Measurements from ENCODE around the gene PHLPP1. TPM values are rescaled to one million over a fixed set of nuclear protein-coding genes. Genes with fewer than 3 reads are reported as not detected.

PHLPP1 gene
- total RNA-seq, 3 donors from 2014 or later = 9.8 to 19.9 (median 15.4) TPM

GRCh38 chr18:62828091-62828640 is 112.8 kb downstream of the PHLPP1 start:
- intact Hi-C loops (cut with DNase I; ENCODE audit: low total_unique reads) = no loop called here
- no peaks in the 10 kb centered on the region for H3K36me3 ChIP-seq
- DNase-seq (ENCODE audit: low spot score in 2 of 2) = no peak
- no peak overlapping the region for H3K4me3 ChIP-seq
- H3K27me3 ChIP-seq = no peaks in the 10 kb centered on the region
- H3K27ac ChIP-seq = no peak overlapping the region
- TF ChIP-seq POLR2A (IDR thresholded peaks at IDR 0.05) = no peak
- TF ChIP-seq, protein P1, sequence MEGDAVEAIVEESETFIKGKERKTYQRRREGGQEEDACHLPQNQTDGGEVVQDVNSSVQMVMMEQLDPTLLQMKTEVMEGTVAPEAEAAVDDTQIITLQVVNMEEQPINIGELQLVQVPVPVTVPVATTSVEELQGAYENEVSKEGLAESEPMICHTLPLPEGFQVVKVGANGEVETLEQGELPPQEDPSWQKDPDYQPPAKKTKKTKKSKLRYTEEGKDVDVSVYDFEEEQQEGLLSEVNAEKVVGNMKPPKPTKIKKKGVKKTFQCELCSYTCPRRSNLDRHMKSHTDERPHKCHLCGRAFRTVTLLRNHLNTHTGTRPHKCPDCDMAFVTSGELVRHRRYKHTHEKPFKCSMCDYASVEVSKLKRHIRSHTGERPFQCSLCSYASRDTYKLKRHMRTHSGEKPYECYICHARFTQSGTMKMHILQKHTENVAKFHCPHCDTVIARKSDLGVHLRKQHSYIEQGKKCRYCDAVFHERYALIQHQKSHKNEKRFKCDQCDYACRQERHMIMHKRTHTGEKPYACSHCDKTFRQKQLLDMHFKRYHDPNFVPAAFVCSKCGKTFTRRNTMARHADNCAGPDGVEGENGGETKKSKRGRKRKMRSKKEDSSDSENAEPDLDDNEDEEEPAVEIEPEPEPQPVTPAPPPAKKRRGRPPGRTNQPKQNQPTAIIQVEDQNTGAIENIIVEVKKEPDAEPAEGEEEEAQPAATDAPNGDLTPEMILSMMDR (IDR thresholded peaks at IDR 0.05) = no peak
- no peak for TF ChIP-seq POLR2AphosphoS5 (IDR thresholded peaks at IDR 0.05)
- H3K4me1 ChIP-seq = peaks cover 0 to 5% of the 10 kb centered on the region in 2 donors
- no peaks in the 10 kb centered on the region for H3K9me3 ChIP-seq

- Histone ChIP-seq H3K9me3 (no peaks in the 10 kb centered on the region), H3K27me3 (no peaks in the 10 kb centered on the region), H3K4me1 (peaks cover 0 to 5% of the 10 kb centered on the region in 2 donors), H3K27ac (no peak overlapping the region), H3K4me3 (no peak overlapping the region), H3K36me3 (no peaks in the 10 kb centered on the region)
- DNase-seq (ENCODE audit: low spot score in 2 of 2) = no peak
- intact Hi-C loops (cut with DNase I; ENCODE audit: low total_unique reads) = no loop called here
- TF ChIP-seq, protein P1 (IDR thresholded peaks at IDR 0.05) = no peak
- no peak for TF ChIP-seq POLR2AphosphoS5 (IDR thresholded peaks at IDR 0.05)
- no peak for TF ChIP-seq POLR2A (IDR thresholded peaks at IDR 0.05)
These were observed 113.5 kb downstream of the PHLPP1 start for GRCh38 chr18:62828852-62829251.

DNA sequence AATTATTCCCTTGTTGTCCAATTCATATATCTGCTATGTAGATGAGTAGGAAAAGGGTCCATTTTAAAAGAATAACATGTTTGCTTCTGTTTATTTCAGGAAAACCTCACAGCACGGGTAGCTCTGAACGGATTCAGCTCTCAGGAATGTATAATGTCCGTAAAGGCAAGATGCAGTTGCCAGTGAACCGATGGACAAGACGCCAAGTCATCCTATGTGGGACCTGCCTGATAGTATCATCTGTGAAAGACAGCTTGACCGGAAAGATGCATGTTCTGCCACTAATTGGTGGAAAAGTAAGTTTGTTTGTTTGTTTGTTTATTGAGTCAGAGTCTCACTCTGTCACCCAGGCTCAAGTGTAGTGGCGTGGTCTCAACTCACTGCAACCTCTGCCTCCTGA is 114.6 kb downstream of the PHLPP1 start:
- no peaks in the 10 kb centered on the region for H3K27me3 ChIP-seq
- no peaks in the 10 kb centered on the region for H3K36me3 ChIP-seq
- intact Hi-C loops (cut with DNase I; ENCODE audit: low total_unique reads) = no loop called here
- H3K9me3 ChIP-seq = no peaks in the 10 kb centered on the region
- no peak overlapping the region for H3K27ac ChIP-seq
- H3K4me3 ChIP-seq = no peak overlapping the region
- no peak for DNase-seq (ENCODE audit: low spot score in 2 of 2)
- TF ChIP-seq, protein P1 (IDR thresholded peaks at IDR 0.05) = no peak
- TF ChIP-seq POLR2A (IDR thresholded peaks at IDR 0.05) (no peak), POLR2AphosphoS5 (IDR thresholded peaks at IDR 0.05) (no peak)
- H3K4me1 ChIP-seq = peaks cover 0 to 5% of the 10 kb centered on the region in 2 donors

DNA sequence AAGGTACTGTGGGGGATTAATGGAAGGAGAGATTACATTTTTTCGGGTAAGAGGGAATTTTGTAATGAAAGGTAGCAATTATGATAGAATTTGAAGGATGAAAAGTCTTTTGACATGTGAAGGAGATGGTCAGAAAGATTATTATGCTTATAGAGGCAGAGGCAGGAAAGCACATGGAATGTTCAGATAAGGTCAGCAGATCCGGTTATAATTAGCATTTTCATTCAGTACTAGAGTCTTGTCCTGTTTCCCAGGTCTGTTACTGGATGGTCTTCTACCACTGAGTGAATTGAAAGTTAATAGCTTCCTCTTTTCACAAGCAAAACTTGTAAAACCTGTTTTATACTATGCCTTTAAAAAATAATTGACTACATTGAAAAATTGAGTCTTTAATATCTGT is 116.9 kb downstream of the PHLPP1 start:
- Histone ChIP-seq H3K36me3 (no peaks in the 10 kb centered on the region), H3K27ac (no peak overlapping the region), H3K4me3 (no peak overlapping the region), H3K4me1 (peaks cover 0 to 1% of the 10 kb centered on the region in 2 donors), H3K27me3 (no peaks in the 10 kb centered on the region), H3K9me3 (no peaks in the 10 kb centered on the region)
- TF ChIP-seq POLR2A (IDR thresholded peaks at IDR 0.05) (no peak), POLR2AphosphoS5 (IDR thresholded peaks at IDR 0.05) (no peak)
- TF ChIP-seq, protein P1 (IDR thresholded peaks at IDR 0.05) = no peak
- DNase-seq (ENCODE audit: low spot score in 2 of 2) = no peak
- intact Hi-C loops (cut with DNase I; ENCODE audit: low total_unique reads) = no loop called here

DNA sequence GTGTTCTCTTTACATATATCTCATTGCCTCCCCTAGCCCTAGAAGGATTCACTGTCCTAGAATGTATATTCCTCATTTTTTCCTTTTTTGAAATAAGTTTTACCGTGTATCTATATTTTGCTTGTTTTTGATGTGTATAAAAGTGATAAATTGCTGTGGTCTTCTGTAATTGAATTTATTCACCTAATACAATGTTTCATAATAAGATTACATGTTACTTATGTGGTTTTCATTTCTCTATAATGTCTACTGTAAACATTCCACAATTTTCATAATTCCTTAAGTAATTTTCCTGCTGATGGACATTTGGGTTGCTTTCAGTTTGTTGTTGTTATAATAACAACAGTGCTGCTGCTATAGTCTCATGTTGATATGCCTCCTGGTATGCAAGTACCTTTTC is 118.2 kb downstream of the PHLPP1 start:
- Histone ChIP-seq H3K27me3 (no peaks in the 10 kb centered on the region), H3K4me3 (no peak overlapping the region), H3K4me1 (no peaks in the 10 kb centered on the region), H3K36me3 (no peaks in the 10 kb centered on the region), H3K27ac (no peak overlapping the region), H3K9me3 (no peaks in the 10 kb centered on the region)
- no peak for DNase-seq (ENCODE audit: low spot score in 2 of 2)
- intact Hi-C loops (cut with DNase I; ENCODE audit: low total_unique reads) = no loop called here
- TF ChIP-seq, protein P1 (IDR thresholded peaks at IDR 0.05) = no peak
- no peak for TF ChIP-seq POLR2AphosphoS5 (IDR thresholded peaks at IDR 0.05)
- no peak for TF ChIP-seq POLR2A (IDR thresholded peaks at IDR 0.05)
